GM21423 (cell line): ENCODE measurements around the gene SYNM.

Experiments used
- ATAC-seq: cut with Tn5 transposase; IDR thresholded peaks from one replicate; pipeline ENCODE4 v1.9.1; 2021; ENCODE audit warnings: mild to moderate bottlenecking, moderate library complexity; ENCODE audit not compliant: unreplicated experiment

SYNM gene

GRCh38 chr15:99121691-99122410 lies 17.0 kb downstream of the SYNM start:
- ATAC-seq: no peak

GRCh38 chr15:99122831-99123712 lies 18.2 kb downstream of the SYNM start:
- no peak for ATAC-seq

GRCh38 chr15:99123713-99124451 lies 19.0 kb downstream of the SYNM start:
- no peak for ATAC-seq

- no peak for ATAC-seq
Measured at GRCh38 chr15:99124641-99125040, 19.8 kb downstream of the SYNM start.

- ATAC-seq: no peak
Measured at GRCh38 chr15:99125061-99125891, 20.4 kb downstream of the SYNM start.

- no peak for ATAC-seq
Measured at GRCh38 chr15:99126131-99126588, 21.3 kb downstream of the SYNM start.

- no peak for ATAC-seq
Measured at GRCh38 chr15:99126930-99127329, 22.1 kb downstream of the SYNM start.

- no peak for ATAC-seq
Measured at GRCh38 chr15:99127773-99128172, 22.9 kb downstream of the SYNM start.

- no peak for ATAC-seq
Measured at GRCh38 chr15:99128411-99128810, 23.5 kb downstream of the SYNM start.

GRCh38 chr15:99129644-99130043 lies 24.8 kb downstream of the SYNM start:
- ATAC-seq: no peak

GRCh38 chr15:99130314-99130713 lies 25.4 kb downstream of the SYNM start:
- no peak for ATAC-seq

- ATAC-seq: no peak
Measured at GRCh38 chr15:99130765-99131440, 26.0 kb downstream of the SYNM start.

- ATAC-seq: no peak
Measured at GRCh38 chr15:99131441-99132023, 26.7 kb downstream of the SYNM start.

GRCh38 chr15:99132122-99132521 lies 27.2 kb downstream of the SYNM start:
- no peak for ATAC-seq

- no peak for ATAC-seq
Measured at GRCh38 chr15:99132634-99133287, 27.9 kb downstream of the SYNM start.

- no peak for ATAC-seq
Measured at GRCh38 chr15:99134317-99134821, 29.5 kb downstream of the SYNM start.

- no peak for ATAC-seq
Measured at GRCh38 chr15:99135194-99135593, 30.3 kb downstream of the SYNM start.

GRCh38 chr15:99137111-99137546 lies 32.2 kb downstream of the SYNM start:
- no peak for ATAC-seq

- no peak for ATAC-seq
Measured at GRCh38 chr15:99137877-99138276, 33.0 kb downstream of the SYNM start.
